Transverse colon (tissue), 3 donors: ENCODE data around the gene NKD1.
A peak's percentile ranks its signal among the peaks of the same experiment; 100 is the strongest.

Source experiments
- EP300 ChIP-seq: sonication (generic); formaldehyde crosslinking; IDR thresholded peaks from one replicate; pipeline ENCODE4 v1.6.1; 2017; ENCODE audit warnings: antibody characterized with exemption, low read depth
- POLR2A ChIP-seq: fragments of 450-650 bp; IDR thresholded peaks from one replicate; pipeline ENCODE4 v1.6.1; 2016; ENCODE audit warnings: antibody characterized with exemption, mild to moderate bottlenecking, moderate library complexity
- TF ChIP-seq, protein P1 (sequence below), 5 experiments: fragments of 200-600 bp in 3 of 5; fragments of 450-650 bp in 2 of 5; sonication (generic) in 3 of 5; IDR thresholded peaks; 1 replicate in 2 of 5; 2 replicates in 3 of 5; pipeline ENCODE4 v1.5.1; 2016 to 2017; ENCODE audit warnings: antibody characterized with exemption in 5 of 5, inconsistent platforms in 3 of 5, mild to moderate bottlenecking in 2 of 5, moderate library complexity in 1 of 5

DNA sequence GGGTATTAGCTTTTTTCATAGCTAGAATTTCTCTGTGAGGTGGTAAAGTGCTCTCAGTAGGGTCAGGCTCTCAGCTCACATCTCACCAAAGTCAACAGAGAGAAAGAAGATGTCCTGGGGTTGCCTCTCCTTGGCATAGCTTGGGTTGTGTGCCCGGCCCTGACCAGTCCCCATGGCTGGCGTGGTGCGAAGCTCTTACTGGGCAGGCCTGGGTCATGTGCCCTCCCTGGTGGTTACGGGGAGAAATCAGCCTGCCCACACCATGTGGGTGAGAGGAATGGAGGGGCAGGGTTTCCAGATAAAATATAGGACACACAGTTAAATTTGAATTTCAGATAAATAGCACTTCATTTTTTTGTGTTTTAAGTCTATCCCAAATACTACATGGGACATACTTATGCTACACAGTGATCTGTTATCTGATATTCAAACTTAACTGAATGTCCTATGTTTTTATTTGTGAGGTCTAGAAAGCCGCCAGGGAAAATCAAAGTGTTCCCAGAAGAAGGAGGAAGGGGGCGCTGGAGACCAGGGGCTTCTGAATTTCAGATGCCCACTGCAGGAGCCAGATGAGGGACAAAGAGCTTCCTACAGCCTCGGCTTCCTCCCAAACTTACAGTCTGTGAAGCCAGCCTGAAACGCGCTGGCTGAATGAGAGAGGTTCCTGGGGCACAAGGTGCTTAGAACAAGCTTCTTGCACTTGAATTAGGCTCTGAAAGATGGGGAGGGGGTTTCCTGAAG, 45.4 kb downstream of the NKD1 start:
- TF ChIP-seq, protein P1, sequence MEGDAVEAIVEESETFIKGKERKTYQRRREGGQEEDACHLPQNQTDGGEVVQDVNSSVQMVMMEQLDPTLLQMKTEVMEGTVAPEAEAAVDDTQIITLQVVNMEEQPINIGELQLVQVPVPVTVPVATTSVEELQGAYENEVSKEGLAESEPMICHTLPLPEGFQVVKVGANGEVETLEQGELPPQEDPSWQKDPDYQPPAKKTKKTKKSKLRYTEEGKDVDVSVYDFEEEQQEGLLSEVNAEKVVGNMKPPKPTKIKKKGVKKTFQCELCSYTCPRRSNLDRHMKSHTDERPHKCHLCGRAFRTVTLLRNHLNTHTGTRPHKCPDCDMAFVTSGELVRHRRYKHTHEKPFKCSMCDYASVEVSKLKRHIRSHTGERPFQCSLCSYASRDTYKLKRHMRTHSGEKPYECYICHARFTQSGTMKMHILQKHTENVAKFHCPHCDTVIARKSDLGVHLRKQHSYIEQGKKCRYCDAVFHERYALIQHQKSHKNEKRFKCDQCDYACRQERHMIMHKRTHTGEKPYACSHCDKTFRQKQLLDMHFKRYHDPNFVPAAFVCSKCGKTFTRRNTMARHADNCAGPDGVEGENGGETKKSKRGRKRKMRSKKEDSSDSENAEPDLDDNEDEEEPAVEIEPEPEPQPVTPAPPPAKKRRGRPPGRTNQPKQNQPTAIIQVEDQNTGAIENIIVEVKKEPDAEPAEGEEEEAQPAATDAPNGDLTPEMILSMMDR (IDR thresholded peaks at IDR 0.05): peak in 1 of 5 experiments; percentile 7
- TF ChIP-seq POLR2A (no peak), EP300 (no peak)
